SU-DHL-6 (cell line): ENCODE data around the gene L3MBTL4.

Source experiments
- H2AFZ ChIP-seq: fragments of 200-600 bp; sonication (generic); 2 replicates; pipeline ENCODE4 v1.6.1; 2014; ENCODE audit warnings: low read depth, mild to moderate bottlenecking, moderate library complexity, mixed read lengths, antibody characterized with exemption, low read length; ENCODE audit not compliant: severe bottlenecking
- H3F3A ChIP-seq: fragments of 200-600 bp; shearing (Covaris generic); 2 replicates; pipeline ENCODE4 v1.6.0; 2016; ENCODE audit warnings: antibody characterized with exemption, mild to moderate bottlenecking; ENCODE audit not compliant: insufficient read depth
- H3K27ac ChIP-seq: fragments of 200-600 bp; sonication (generic); 2 replicates; pipeline ENCODE4 v1.5.1; 2016; ENCODE audit warnings: low read depth, mild to moderate bottlenecking, low read length, moderate library complexity, mixed read lengths
- H3K27me3 ChIP-seq: fragments of 200-600 bp; sonication (generic), shearing (Covaris generic); 2 replicates; pipeline ENCODE4 v1.6.0; 2014; ENCODE audit warnings: mild to moderate bottlenecking, low read length
- H3K36me3 ChIP-seq: fragments of 200-600 bp; sonication (generic); 2 replicates; pipeline ENCODE4 v1.6.1; 2014; ENCODE audit warnings: mild to moderate bottlenecking, low read length, mixed read lengths
- H3K4me2 ChIP-seq: fragments of 300-600, 200-600 bp; shearing (Covaris generic), sonication (generic); 2 replicates; pipeline ENCODE4 v1.6.0; 2014; ENCODE audit warnings: low read length, low read depth, mild to moderate bottlenecking; ENCODE audit not compliant: poor library complexity, severe bottlenecking
- H3K4me3 ChIP-seq: fragments of 200-600 bp; sonication (generic); 2 replicates; pipeline ENCODE4 v1.5.1; 2014; ENCODE audit warnings: antibody characterized with exemption, low read length, mild to moderate bottlenecking, mixed read lengths; ENCODE audit not compliant: insufficient read depth, poor library complexity, severe bottlenecking
- H3K79me2 ChIP-seq: fragments of 200-600 bp; sonication (generic); 2 replicates; pipeline ENCODE4 v1.6.1; 2014; ENCODE audit warnings: mild to moderate bottlenecking, low read length, moderate library complexity; ENCODE audit not compliant: insufficient read depth
- H3K9ac ChIP-seq: fragments of 200-600 bp; sonication (generic); 2 replicates; pipeline ENCODE4 v1.7.0; 2014; ENCODE audit warnings: mild to moderate bottlenecking, low read length
- H3K9me2 ChIP-seq: fragments of 200-600 bp; sonication (generic); replicated peaks from 2 replicates; pipeline ENCODE4 v1.6.1; 2014; ENCODE audit warnings: low read length; ENCODE audit not compliant: insufficient read depth
- H3K9me3 ChIP-seq: fragments of 200-600 bp; sonication (generic); 2 replicates; pipeline ENCODE4 v1.6.1; 2014; ENCODE audit warnings: low read length, mixed read lengths; ENCODE audit not compliant: insufficient read depth
- H4K20me1 ChIP-seq: fragments of 200-600 bp; sonication (generic); 2 replicates; pipeline ENCODE4 v1.6.1; 2014; ENCODE audit warnings: low read depth, mild to moderate bottlenecking, antibody characterized with exemption, low read length, moderate library complexity, mixed read lengths
- CTCF ChIP-seq: fragments of 200-600 bp; sonication (generic); IDR thresholded peaks from one replicate; pipeline ENCODE4 v1.5.1; 2017; ENCODE audit warnings: antibody characterized with exemption, mild to moderate bottlenecking, low read length, moderate library complexity; ENCODE audit not compliant: insufficient read depth, poor library complexity, severe bottlenecking
- EZH2phosphoT487 ChIP-seq: fragments of 200-600 bp; sonication (generic), shearing (Covaris generic); conservative IDR thresholded peaks from 2 replicates; pipeline ENCODE4 v1.6.1; 2018; ENCODE audit warnings: mild to moderate bottlenecking, antibody characterized with exemption, low read length, moderate library complexity, mixed read lengths

The L3MBTL4 gene

GRCh38 chr18:5961097-5961827 lies 453.4 kb downstream of the L3MBTL4 start:
- H3K27ac ChIP-seq, result no peak overlapping the region
- H4K20me1 ChIP-seq, result no peaks in the 10 kb centered on the region
- no peaks in the 10 kb centered on the region for H3K9me3 ChIP-seq
- H3F3A ChIP-seq, result no peaks in the 10 kb centered on the region
- H3K79me2 ChIP-seq, result no peaks in the 10 kb centered on the region
- no peaks in the 10 kb centered on the region for H3K27me3 ChIP-seq
- H2AFZ ChIP-seq, result no peak overlapping the region
- H3K36me3 ChIP-seq, result no peaks in the 10 kb centered on the region
- TF ChIP-seq EZH2phosphoT487 (no peak), CTCF (no peak)
- no peak overlapping the region for H3K4me3 ChIP-seq
- no peak overlapping the region for H3K9ac ChIP-seq
- H3K4me2 ChIP-seq, result no peak overlapping the region
- H3K9me2 ChIP-seq, result no peaks in the 10 kb centered on the region

DNA sequence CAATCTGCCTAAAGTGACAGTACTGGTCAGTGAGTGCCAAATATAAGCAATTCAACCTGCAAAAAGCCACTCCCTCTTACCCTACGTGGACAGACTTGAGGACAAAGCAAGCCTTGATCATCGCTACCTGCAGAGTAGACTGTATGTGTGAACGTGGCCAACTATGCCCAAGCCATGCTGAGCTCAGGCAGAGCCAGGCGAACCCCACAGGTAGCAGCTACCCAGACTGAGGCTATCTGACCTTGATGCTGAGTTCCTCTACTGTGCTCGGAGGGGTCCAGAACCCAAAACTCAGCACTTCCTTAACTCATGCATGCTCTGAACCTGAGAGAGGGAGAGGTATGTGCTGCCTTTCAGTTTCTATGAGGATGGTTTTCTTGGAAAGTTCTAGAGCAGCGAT lies 455.9 kb downstream of the L3MBTL4 start:
- H4K20me1 ChIP-seq, result no peaks in the 10 kb centered on the region
- no peaks in the 10 kb centered on the region for H3K9me2 ChIP-seq
- no peak overlapping the region for H3K27ac ChIP-seq
- no peak overlapping the region for H3K4me2 ChIP-seq
- TF ChIP-seq EZH2phosphoT487 (no peak), CTCF (no peak)
- no peaks in the 10 kb centered on the region for H3F3A ChIP-seq
- no peaks in the 10 kb centered on the region for H3K79me2 ChIP-seq
- H3K27me3 ChIP-seq, result no peaks in the 10 kb centered on the region
- H3K9ac ChIP-seq, result no peak overlapping the region
- H3K9me3 ChIP-seq, result no peaks in the 10 kb centered on the region
- H3K4me3 ChIP-seq, result no peak overlapping the region
- no peak overlapping the region for H2AFZ ChIP-seq
- no peaks in the 10 kb centered on the region for H3K36me3 ChIP-seq

DNA sequence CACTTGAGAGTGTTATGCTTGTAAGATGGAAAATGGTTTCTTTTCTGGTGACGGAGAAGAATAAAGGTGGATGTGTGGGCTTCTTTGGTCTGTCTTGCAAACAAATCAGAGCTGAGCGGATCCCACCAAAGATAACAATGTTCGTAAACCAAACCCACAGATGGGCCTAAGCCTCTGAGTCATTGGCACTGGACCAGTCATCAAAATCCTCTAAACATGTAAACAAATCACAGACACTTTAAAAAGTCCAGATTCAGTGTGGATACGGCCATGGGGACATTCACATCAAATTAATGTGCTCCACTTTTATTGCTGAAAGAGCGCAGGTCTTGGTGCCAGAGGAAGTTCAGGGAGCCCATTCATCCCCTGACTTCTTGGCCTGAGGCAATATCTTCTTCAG lies 458.9 kb downstream of the L3MBTL4 start:
- Histone ChIP-seq H3K9ac (no peak overlapping the region), H3K4me2 (no peak overlapping the region), H3K4me3 (no peak overlapping the region), H2AFZ (no peak overlapping the region), H3K27ac (no peak overlapping the region), H3K9me2 (no peaks in the 10 kb centered on the region), H3K36me3 (no peaks in the 10 kb centered on the region), H3K27me3 (no peaks in the 10 kb centered on the region), H3F3A (no peaks in the 10 kb centered on the region), H4K20me1 (no peaks in the 10 kb centered on the region), H3K9me3 (no peaks in the 10 kb centered on the region), H3K79me2 (no peaks in the 10 kb centered on the region)
- TF ChIP-seq CTCF, result no peak
- no peak for TF ChIP-seq EZH2phosphoT487
